Neural cell (in vitro differentiated cells): ENCODE data around the gene CPOX. TPM values are rescaled to one million over a fixed set of nuclear protein-coding genes. Genes with fewer than 3 reads are reported as not detected.

Experiments
- H2AFZ ChIP-seq: fragments of 200-600, 300-800 bp; sonication (generic), shearing (Covaris generic); 2 replicates; pipeline ENCODE4 v1.6.0; 2014; ENCODE audit warnings: low read depth, mild to moderate bottlenecking, antibody characterized with exemption, low read length, moderate library complexity
- H3F3A ChIP-seq: fragments of 200-600 bp; shearing (Covaris generic); 2 replicates; pipeline ENCODE4 v1.6.1; 2016; ENCODE audit warnings: mild to moderate bottlenecking, moderate library complexity, mixed read lengths, antibody characterized with exemption, low read length; ENCODE audit not compliant: insufficient read depth, poor library complexity, severe bottlenecking
- H3K27ac ChIP-seq: fragments of 200-600, 300-800 bp; sonication (generic), shearing (Covaris generic); 2 replicates; pipeline ENCODE4 v1.5.1; 2014; ENCODE audit warnings: mild to moderate bottlenecking, low read length, moderate library complexity
- H3K27me3 ChIP-seq: fragments of 300-800, 200-600 bp; sonication (generic), shearing (Covaris generic); 2 replicates; pipeline ENCODE4 v1.6.0; 2014; ENCODE audit warnings: mild to moderate bottlenecking, low read depth, low read length, moderate library complexity; ENCODE audit not compliant: insufficient read depth
- H3K36me3 ChIP-seq: fragments of 300-800, 200-600 bp; sonication (generic), shearing (Covaris generic); 2 replicates; pipeline ENCODE4 v1.5.1; 2014; ENCODE audit warnings: mild to moderate bottlenecking, antibody characterized with exemption, low read length, moderate library complexity; ENCODE audit not compliant: insufficient read depth
- H3K4me2 ChIP-seq: fragments of 300-800, 200-600 bp; sonication (generic), shearing (Covaris generic); 2 replicates; pipeline ENCODE4 v1.6.0; 2014; ENCODE audit warnings: mild to moderate bottlenecking, low read length
- H3K4me3 ChIP-seq: fragments of 300-800, 200-600 bp; sonication (generic), shearing (Covaris generic); 2 replicates; pipeline ENCODE4 v1.5.1; 2014; ENCODE audit warnings: mild to moderate bottlenecking, low read length, moderate library complexity
- H3K79me2 ChIP-seq: fragments of 200-600 bp; shearing (Covaris generic); replicated peaks from 2 replicates; pipeline ENCODE4 v1.6.0; 2014; ENCODE audit warnings: mild to moderate bottlenecking, low read length, moderate library complexity; ENCODE audit not compliant: insufficient read depth
- H3K9ac ChIP-seq: fragments of 300-800, 200-600 bp; sonication (generic), shearing (Covaris generic); 2 replicates; pipeline ENCODE4 v1.6.1; 2016; ENCODE audit warnings: mild to moderate bottlenecking, low read length, mixed read lengths
- H3K9me2 ChIP-seq: fragments of 200-600 bp; shearing (Covaris generic); 2 replicates; pipeline ENCODE4 v1.6.1; 2016; ENCODE audit warnings: mild to moderate bottlenecking, low read length, mixed read lengths; ENCODE audit not compliant: insufficient read depth
- H3K9me3 ChIP-seq: fragments of 200-600, 300-800 bp; sonication (generic), shearing (Covaris generic); 2 replicates; pipeline ENCODE4 v1.6.1; 2016; ENCODE audit warnings: mild to moderate bottlenecking, mixed run types, low read length, moderate library complexity, mixed read lengths
- H4K20me1 ChIP-seq: fragments of 200-600 bp; shearing (Covaris generic); 2 replicates; pipeline ENCODE4 v1.6.1; 2016; ENCODE audit warnings: mild to moderate bottlenecking, mixed run types; ENCODE audit not compliant: insufficient read depth
- CTCF ChIP-seq: fragments of 450-650 bp; IDR thresholded peaks from 2 replicates; pipeline ENCODE4 v1.5.1; 2014; ENCODE audit warnings: antibody characterized with exemption, mild to moderate bottlenecking, moderate library complexity; ENCODE audit not compliant: poor library complexity, severe bottlenecking
- EP300 ChIP-seq: fragments of 450-650 bp; conservative IDR thresholded peaks from 2 replicates; pipeline ENCODE4 v1.6.1; 2014; ENCODE audit warnings: antibody characterized with exemption, mild to moderate bottlenecking, moderate library complexity; ENCODE audit not compliant: poor library complexity, severe bottlenecking
- EZH2 ChIP-seq: fragments of 200-600, 300-800 bp; shearing (Covaris generic), sonication (generic); IDR thresholded peaks from 2 replicates; pipeline ENCODE4 v1.6.1; 2014; ENCODE audit warnings: antibody characterized with exemption, low read length, borderline replicate concordance, mild to moderate bottlenecking; ENCODE audit not compliant: insufficient read depth, poor library complexity, severe bottlenecking
- MXI1 ChIP-seq: fragments of 450-650 bp; conservative IDR thresholded peaks from 2 replicates; pipeline ENCODE4 v1.6.1; 2014; ENCODE audit warnings: antibody characterized with exemption, mild to moderate bottlenecking; ENCODE audit not compliant: poor library complexity, severe bottlenecking
- POLR2AphosphoS5 ChIP-seq: IDR thresholded peaks from 2 replicates; pipeline ENCODE4 v1.6.1; 2012
- RAD21 ChIP-seq: fragments of 450-650 bp; conservative IDR thresholded peaks from 2 replicates; pipeline ENCODE4 v1.6.1; 2014; ENCODE audit warnings: antibody characterized with exemption, mild to moderate bottlenecking, moderate library complexity
- REST ChIP-seq: IDR thresholded peaks from 2 replicates; pipeline ENCODE4 v1.6.1; 2012; ENCODE audit warnings: borderline replicate concordance
- SMC3 ChIP-seq: fragments of 450-650 bp; conservative IDR thresholded peaks from 2 replicates; pipeline ENCODE4 v1.6.1; 2014; ENCODE audit warnings: antibody characterized with exemption, mild to moderate bottlenecking, moderate library complexity; ENCODE audit not compliant: poor library complexity
- TAF1 ChIP-seq: IDR thresholded peaks from 2 replicates; pipeline ENCODE4 v1.6.1; 2012; ENCODE audit warnings: low read depth
- polyA plus RNA-seq: library from polyadenylated mRNA; depleted of rRNA; stranded (reverse); fragments of >200 nt; gene quantifications from 2 replicates; pipeline ENCODE4 v1.2.3, GENCODE V29; 2014

The CPOX gene
- polyA plus RNA-seq, 1 donor from 2014 or later: 37.4 TPM

- Histone ChIP-seq H3K9ac (no peak overlapping the region), H3K79me2 (no peaks in the 10 kb centered on the region), H3K36me3 (no peaks in the 10 kb centered on the region), H3K27ac (no peak overlapping the region), H3K27me3 (no peaks in the 10 kb centered on the region), H4K20me1 (no peaks in the 10 kb centered on the region), H2AFZ (no peak overlapping the region), H3F3A (no peaks in the 10 kb centered on the region), H3K9me2 (no peaks in the 10 kb centered on the region), H3K4me2 (no peak overlapping the region), H3K4me3 (no peak overlapping the region), H3K9me3 (no peaks in the 10 kb centered on the region)
- no peak for TF ChIP-seq SMC3
- TF ChIP-seq EP300: no peak
- no peak for TF ChIP-seq CTCF
- TF ChIP-seq REST: no peak
- TF ChIP-seq MXI1: no peak
- TF ChIP-seq POLR2AphosphoS5: no peak
- no peak for TF ChIP-seq TAF1
- no peak for TF ChIP-seq RAD21
- TF ChIP-seq EZH2: no peak
Measured at GRCh38 chr3:98558100-98558827, 35.1 kb downstream of the CPOX start.

- H3K27me3 ChIP-seq: no peaks in the 10 kb centered on the region
- no peaks in the 10 kb centered on the region for H3K79me2 ChIP-seq
- no peak overlapping the region for H3K9ac ChIP-seq
- no peaks in the 10 kb centered on the region for H3K9me3 ChIP-seq
- H3K4me2 ChIP-seq: no peak overlapping the region
- no peak overlapping the region for H3K4me3 ChIP-seq
- H4K20me1 ChIP-seq: no peaks in the 10 kb centered on the region
- no peaks in the 10 kb centered on the region for H3F3A ChIP-seq
- no peak overlapping the region for H2AFZ ChIP-seq
- H3K9me2 ChIP-seq: no peaks in the 10 kb centered on the region
- TF ChIP-seq CTCF (no peak), EP300 (no peak), EZH2 (no peak), REST (no peak), MXI1 (no peak), POLR2AphosphoS5 (no peak), RAD21 (no peak), SMC3 (no peak), TAF1 (no peak)
- H3K36me3 ChIP-seq: no peaks in the 10 kb centered on the region
- H3K27ac ChIP-seq: no peak overlapping the region
Measured at GRCh38 chr3:98557324-98558010, 35.9 kb downstream of the CPOX start.
